GM19324 (cell line): ENCODE measurements around the gene NISCH.
"Not testable (repeated sequence)": the region's sequence is repeated elsewhere in the genome, so short reads cannot be mapped to it uniquely, and the experiment has no call there.

ENCODE experiments used
- ATAC-seq: cut with Tn5 transposase; IDR thresholded peaks from one replicate; pipeline ENCODE4 v1.9.1; 2021; ENCODE audit warnings: mild to moderate bottlenecking, moderate library complexity; ENCODE audit not compliant: unreplicated experiment, low FRiP score

Gene NISCH

GRCh38 chr3:52523386-52524257 is 68.2 kb downstream of the NISCH start:
- no peak for ATAC-seq

GRCh38 chr3:52524258-52524751 is 68.9 kb downstream of the NISCH start:
- no peak for ATAC-seq

GRCh38 chr3:52524752-52525679 is 69.6 kb downstream of the NISCH start:
- no peak for ATAC-seq

- no peak for ATAC-seq
These were observed 70.5 kb downstream of the NISCH start for GRCh38 chr3:52525680-52526561.

- ATAC-seq: not testable (repeated sequence)
These were observed 71.3 kb downstream of the NISCH start for GRCh38 chr3:52526671-52527038.

GRCh38 chr3:52527039-52527731 is 71.8 kb downstream of the NISCH start:
- ATAC-seq: no peak

GRCh38 chr3:52527732-52528585 is 72.6 kb downstream of the NISCH start:
- no peak for ATAC-seq

- no peak for ATAC-seq
These were observed 73.4 kb downstream of the NISCH start for GRCh38 chr3:52528586-52529375.

GRCh38 chr3:52529376-52530333 is 74.3 kb downstream of the NISCH start:
- ATAC-seq: no peak

- ATAC-seq: no peak
These were observed 75.8 kb downstream of the NISCH start for GRCh38 chr3:52530918-52531826.

- ATAC-seq: no peak
These were observed 76.6 kb downstream of the NISCH start for GRCh38 chr3:52531860-52532516.

- ATAC-seq: no peak
These were observed 77.1 kb downstream of the NISCH start for GRCh38 chr3:52532517-52532837.

GRCh38 chr3:52532838-52533622 is 77.6 kb downstream of the NISCH start:
- no peak for ATAC-seq

GRCh38 chr3:52533623-52534280 is 78.3 kb downstream of the NISCH start, which contains the start of gene NT5DC2:
TSS of gene NT5DC2 (minus strand) at chr3:52533857. CDS start at chr3:52533737, 120 bp downstream.
- no peak for ATAC-seq
